Sigmoid colon (tissue), 7 donors: ENCODE data around the gene DPP6. TPM values are rescaled to one million over a fixed set of nuclear protein-coding genes. Genes with fewer than 3 reads are reported as not detected.

Experiments
- DNase-seq: peaks from one replicate; pipeline ENCODE4 v3.0.0-alpha.2; 2019
- H3K27ac ChIP-seq, 4 donors: fragments of 200-600 bp; sonication (generic); one replicate each; pipeline ENCODE4 v1.5.1; 2016 to 2019; ENCODE audit warnings: mild to moderate bottlenecking in 1 of 4
- H3K27me3 ChIP-seq, 3 donors: fragments of 200-600 bp; sonication (generic); one replicate each; pipeline ENCODE4 v1.5.1; 2019; ENCODE audit warnings: mild to moderate bottlenecking in 1 of 3
- H3K36me3 ChIP-seq, 4 donors: fragments of 200-600 bp; sonication (generic); one replicate each; pipeline ENCODE4 v1.5.1; 2016 to 2019
- H3K4me1 ChIP-seq, 4 donors: fragments of 200-600 bp; sonication (generic); one replicate each; pipeline ENCODE4 v1.5.1; 2017 to 2019
- H3K4me3 ChIP-seq, 4 donors: fragments of 200-600 bp; sonication (generic); one replicate each; pipeline ENCODE4 v1.5.1; 2017 to 2019; ENCODE audit warnings: mild to moderate bottlenecking in 2 of 4, moderate library complexity in 1 of 4
- H3K9me3 ChIP-seq, 4 donors: fragments of 200-600 bp in 3 of 4; sonication (generic) in 3 of 4; one replicate each; pipeline versions ENCODE4 v1.5.1 to v1.6.1; 2013 to 2019
- CTCF ChIP-seq, 4 experiments: fragments of 450-650 bp in 3 of 4; fragments of 200-600 bp in 1 of 4; IDR thresholded peaks; one replicate each; pipeline ENCODE4 v1.5.1; 2016 to 2019; ENCODE audit warnings: antibody characterized with exemption in 4 of 4, mild to moderate bottlenecking in 3 of 4, moderate library complexity in 2 of 4
- EP300 ChIP-seq, 4 donors: sonication (generic); formaldehyde crosslinking; IDR thresholded peaks; one replicate each; pipeline ENCODE4 v1.6.1; 2017; ENCODE audit warnings: antibody characterized with exemption in 4 of 4
- POLR2A ChIP-seq, 2 donors: fragments of 450-650 bp; IDR thresholded peaks; one replicate each; pipeline ENCODE4 v1.6.1; 2016; ENCODE audit warnings: antibody characterized with exemption in 2 of 2, mild to moderate bottlenecking in 2 of 2, moderate library complexity in 2 of 2
- POLR2AphosphoS5 ChIP-seq, 4 donors: sonication (generic); formaldehyde crosslinking; IDR thresholded peaks; one replicate each; pipeline ENCODE4 v1.6.1; 2017; ENCODE audit warnings: antibody characterized with exemption in 4 of 4
- WGBS, 2 donors: extraction: QIAGEN DNeasy Blood & Tissue Kit; methylation state at CpG; one replicate each; pipeline ENCODE4 v1.1.7; 2013; 5-methylcytosine and 5-hydroxymethylcytosine counted together
- intact Hi-C: fragments of 100-400 bp; cut with DNase I; formaldehyde crosslinking; loops from one replicate; pipeline ENCODE4 v1.15.1; 2023
- polyA plus RNA-seq, 3 donors: library from polyadenylated mRNA; stranded (reverse); fragments of 200-250 nt; gene quantifications; one replicate each; pipeline ENCODE4 v1.2.3, GENCODE V29; 2013
- total RNA-seq, 4 donors: library from RNA; depleted of rRNA; stranded (reverse); fragments of >200 nt; gene quantifications; one replicate each; pipeline ENCODE4 v1.1.0, GENCODE V29; 2016
- donor health status: healthy with polysubstance abuse.
- donor health status: Bipolar disorder and iron deficiency.
- donor health status: healthy.

The DPP6 gene
- total and polyA plus RNA-seq, 7 donors, result 1.2 to 53.2 (median 41.0) TPM; not detected in 1

DNA sequence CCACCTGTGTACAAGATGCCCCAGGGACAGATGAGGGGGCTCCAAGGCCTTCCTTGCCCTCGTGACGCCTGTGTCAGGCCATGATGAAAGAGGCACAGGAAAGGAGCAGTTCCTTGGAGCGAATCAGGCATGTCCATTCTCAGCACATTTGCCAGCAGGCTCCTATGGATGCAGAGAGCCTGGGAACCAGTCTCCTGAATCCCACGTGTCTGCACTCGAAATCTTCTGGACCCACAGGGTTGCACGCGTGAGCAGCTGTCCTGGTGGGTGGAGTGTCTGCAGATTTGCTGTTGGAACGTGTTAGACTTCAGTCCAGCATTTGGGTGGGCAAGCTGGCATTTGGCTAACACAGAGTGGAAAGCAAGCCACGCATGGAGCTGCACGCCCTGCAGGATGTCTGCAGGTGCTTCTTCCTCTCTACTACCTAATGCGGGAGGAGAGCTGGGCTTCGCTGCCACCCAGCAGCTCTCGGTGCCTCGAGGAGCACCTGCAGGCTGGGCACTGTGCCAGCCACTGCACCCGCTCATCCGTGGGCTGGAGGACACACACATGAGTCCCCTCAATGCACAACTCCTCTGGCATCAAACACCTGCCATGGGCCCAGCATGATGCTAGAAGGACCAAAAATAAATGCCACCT, 810.1 kb downstream of the DPP6 start:
- Histone ChIP-seq H3K36me3 (peaks cover 0 to 6% (median 2%) of the 10 kb centered on the region in 4 donors), H3K9me3 (no peaks in the 10 kb centered on the region), H3K4me1 (no peaks in the 10 kb centered on the region), H3K27ac (no peak overlapping the region), H3K4me3 (no peak overlapping the region), H3K27me3 (no peaks in the 10 kb centered on the region)
- WGBS, 2 donors, result 52 to 68% methylated on average over 16 of the region's 16 CpGs
- DNase-seq, result peak; percentile 42
- no peak for TF ChIP-seq POLR2AphosphoS5 (IDR thresholded peaks at IDR 0.05)
- no peak for TF ChIP-seq EP300 (IDR thresholded peaks at IDR 0.05)
- no peak for TF ChIP-seq CTCF (IDR thresholded peaks at IDR 0.05)
- no peak for TF ChIP-seq POLR2A (IDR thresholded peaks at IDR 0.05)
- intact Hi-C loops, result no loop called here

DNA sequence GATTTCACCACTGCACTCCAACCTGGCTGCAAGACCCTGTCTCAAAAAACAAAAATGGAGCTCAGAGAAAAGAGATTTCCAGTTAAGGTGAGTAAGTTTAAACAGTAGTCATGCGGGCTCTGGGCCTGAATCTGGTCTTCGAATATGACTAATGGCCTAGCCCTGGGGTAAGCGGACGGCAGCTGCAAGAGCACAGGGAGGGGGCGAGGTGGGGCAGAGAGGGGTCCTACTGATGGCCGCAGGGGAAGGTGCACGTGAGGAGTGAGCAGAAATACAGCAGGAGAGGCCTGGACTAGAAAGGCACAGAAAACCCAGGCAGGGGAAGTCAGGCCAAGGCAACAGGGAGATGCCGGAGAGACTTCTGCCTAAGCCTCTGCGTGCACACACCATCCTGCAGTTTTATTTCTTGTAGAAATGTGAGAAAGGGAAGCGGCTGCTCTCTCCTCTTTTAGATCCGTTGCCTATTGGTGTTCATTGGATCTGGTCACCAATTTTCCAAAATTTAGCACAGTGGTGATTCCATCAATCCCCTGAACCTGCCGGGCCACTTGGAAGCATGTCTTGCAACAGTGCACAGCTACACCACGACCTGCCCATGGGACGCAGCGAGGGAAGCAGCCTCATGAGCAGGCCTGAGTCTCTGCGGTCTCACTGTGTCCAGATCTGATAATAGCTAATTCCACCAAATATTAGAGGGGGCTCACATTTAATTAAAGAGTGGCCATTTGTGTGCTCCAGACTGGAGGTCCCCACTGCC, 811.7 kb downstream of the DPP6 start:
- Histone ChIP-seq H3K36me3 (no peaks in the 10 kb centered on the region), H3K4me1 (no peaks in the 10 kb centered on the region), H3K9me3 (no peaks in the 10 kb centered on the region), H3K27ac (no peak overlapping the region), H3K4me3 (no peak overlapping the region), H3K27me3 (no peaks in the 10 kb centered on the region)
- no peak for TF ChIP-seq POLR2AphosphoS5 (IDR thresholded peaks at IDR 0.05)
- WGBS, 2 donors, result 84 to 90% methylated on average over 16 of the region's 16 CpGs
- peak; percentile 25 for DNase-seq
- intact Hi-C loops, result no loop called here

GRCh38 chr7:154864523-154864891, 812.3 kb downstream of the DPP6 start:
- Histone ChIP-seq H3K36me3 (no peaks in the 10 kb centered on the region), H3K27ac (no peak overlapping the region), H3K9me3 (no peaks in the 10 kb centered on the region), H3K4me3 (no peak overlapping the region), H3K27me3 (no peaks in the 10 kb centered on the region), H3K4me1 (no peaks in the 10 kb centered on the region)
- intact Hi-C loops, result no loop called here
- no peak for DNase-seq
- WGBS, 2 donors, result 94% methylated on average over 6 of the region's 6 CpGs
- TF ChIP-seq POLR2A (IDR thresholded peaks at IDR 0.05), result no peak
- no peak for TF ChIP-seq POLR2AphosphoS5 (IDR thresholded peaks at IDR 0.05)
- no peak for TF ChIP-seq EP300 (IDR thresholded peaks at IDR 0.05)
- TF ChIP-seq CTCF (IDR thresholded peaks at IDR 0.05), result no peak

DNA sequence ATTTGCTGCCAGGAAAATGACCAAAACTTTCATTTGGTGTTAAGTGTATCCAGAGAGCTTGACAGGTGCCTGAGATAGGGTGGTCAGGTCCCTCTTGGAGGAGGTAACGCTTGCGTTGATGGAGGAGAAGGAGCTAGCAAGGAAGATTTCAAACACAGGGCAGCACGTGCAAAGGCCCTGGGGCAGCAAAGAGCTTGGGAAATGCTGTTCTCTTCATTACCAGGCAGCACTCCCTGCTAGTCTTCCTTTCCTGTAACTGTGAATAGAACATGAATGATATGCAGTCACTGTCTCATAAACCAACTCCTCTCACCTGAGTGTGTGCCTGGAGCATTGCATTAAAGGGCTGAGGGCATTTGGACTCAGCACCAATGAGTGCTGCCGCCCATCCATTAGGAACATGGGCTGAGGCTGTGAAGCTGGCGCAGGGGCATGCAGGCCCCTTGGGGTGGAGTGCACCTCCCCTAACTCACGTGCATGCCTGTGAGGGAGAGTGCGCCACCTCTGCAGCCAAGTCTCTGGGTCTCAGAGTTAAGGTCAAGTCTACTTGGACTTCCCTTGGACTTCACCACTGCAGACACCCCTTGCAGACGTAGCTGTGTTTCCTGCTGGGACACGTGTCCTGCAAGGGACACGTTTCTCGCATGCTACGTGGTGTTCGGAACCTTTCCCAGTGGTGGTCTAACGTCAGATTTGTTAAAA, 813.9 kb downstream of the DPP6 start:
- H3K36me3 ChIP-seq, result no peaks in the 10 kb centered on the region
- intact Hi-C loops, result no loop called here
- TF ChIP-seq POLR2A (IDR thresholded peaks at IDR 0.05) (no peak), CTCF (IDR thresholded peaks at IDR 0.05) (no peak), EP300 (IDR thresholded peaks at IDR 0.05) (no peak), POLR2AphosphoS5 (IDR thresholded peaks at IDR 0.05) (no peak)
- no peaks in the 10 kb centered on the region for H3K27me3 ChIP-seq
- DNase-seq, result peak; percentile 46
- no peaks in the 10 kb centered on the region for H3K4me1 ChIP-seq
- no peaks in the 10 kb centered on the region for H3K9me3 ChIP-seq
- no peak overlapping the region for H3K27ac ChIP-seq
- H3K4me3 ChIP-seq, result no peak overlapping the region
- WGBS, 2 donors, result 92 to 93% methylated on average over 14 of the region's 14 CpGs

- intact Hi-C loops, result no loop called here
- DNase-seq, result peak; percentile 12
- TF ChIP-seq EP300 (IDR thresholded peaks at IDR 0.05) (no peak), POLR2AphosphoS5 (IDR thresholded peaks at IDR 0.05) (no peak), CTCF (IDR thresholded peaks at IDR 0.05) (no peak), POLR2A (IDR thresholded peaks at IDR 0.05) (no peak)
- Histone ChIP-seq H3K36me3 (no peaks in the 10 kb centered on the region), H3K27me3 (no peaks in the 10 kb centered on the region), H3K27ac (no peak overlapping the region), H3K4me1 (no peaks in the 10 kb centered on the region), H3K4me3 (no peak overlapping the region), H3K9me3 (no peaks in the 10 kb centered on the region)
- 57 to 71% methylated on average over 10 of the region's 10 CpGs for WGBS, 2 donors
Observed at GRCh38 chr7:154867068-154867467, 814.9 kb downstream of the DPP6 start.
